Measurements from ENCODE around the gene EMP3. TPM values are rescaled to one million over a fixed set of nuclear protein-coding genes. Genes with fewer than 3 reads are reported as not detected.

EMP3 gene
- total and polyA plus RNA-seq, 2 of the 13 experiments (the other 11 are each of a cell fraction or from before 2014, with no cell fraction given): 2.2 to 7.8 TPM

- in situ Hi-C loops (cut with HindIII; ENCODE audit: extremely low pct_ligation_motif_present, low pct_unique_long_range_greater_than_20kb) (loop anchor here (5.0 to 10.0 kb wide), 2 partner anchors 74 to 266 kb away; partner anchors contain the start of genes GRIN2D and KDELR1), intact Hi-C loops (cut with micrococcal nuclease; ENCODE audit: unreplicated experiment) (loop anchor here (10.0 kb wide), 1 partner anchor 266 kb away; no protein-coding TSS in a partner anchor)
- Histone ChIP-seq H3K79me2 (ENCODE audit: insufficient read depth, low read length) (no peaks in the 10 kb centered on the region), H3K4me3 (replicated peaks in 1 of 3; ENCODE audit: insufficient read depth in 1 of 3, low read depth in 2 of 3, low read length in 3 of 3) (no peak overlapping the region), H3K9me3 (ENCODE audit: low read length) (no peaks in the 10 kb centered on the region), H3K9ac (ENCODE audit: insufficient read depth, low read depth, low read length) (no peak overlapping the region), H3K4me2 (ENCODE audit: low read depth, low read length) (no peak overlapping the region), H4K20me1 (ENCODE audit: insufficient read depth, low read length) (no peaks in the 10 kb centered on the region), H2AFZ (ENCODE audit: low read length) (no peak overlapping the region), H3K27me3 (ENCODE audit: control insufficient read depth in 1 of 2, insufficient read depth in 2 of 2, low read length in 2 of 2) (no peaks in the 10 kb centered on the region), H3K27ac (ENCODE audit: extremely low read length, insufficient read depth, low read length) (no peak overlapping the region), H3K4me1 (ENCODE audit: insufficient read depth, low read length) (peaks cover 42% of the 10 kb centered on the region), H3K36me3 (replicated peaks in 1 of 2; ENCODE audit: control insufficient read depth in 1 of 2, insufficient read depth in 2 of 2, low read length in 2 of 2) (no peaks in the 10 kb centered on the region)
- ChIA-PET POLR2A (interaction anchor here (1.0 kb wide), 1 partner anchor 14 kb away, joined by 4 read pairs; no protein-coding TSS in a partner anchor), CTCF (ENCODE audit: low intra/inter-chr PET ratio, low total read pairs) (no interaction called here)
- FAIRE-seq (no peak), DNase-seq (ENCODE audit: low spot score) (no peak), ATAC-seq (no peak)
- TF ChIP-seq NFE2L2 (IDR thresholded peaks at IDR 0.05; ENCODE audit: low read length) (no peak), MNT (IDR thresholded peaks at IDR 0.05) (no peak), SATB2 (CRISPR knock-in tag; IDR thresholded peaks at IDR 0.05) (no peak), DNMT1 (CRISPR knock-in tag; IDR thresholded peaks at IDR 0.05) (no peak), ZFX (CRISPR knock-in tag; IDR thresholded peaks at IDR 0.05; ENCODE audit: low read depth) (no peak), SAFB2 (CRISPR knock-in tag; IDR thresholded peaks at IDR 0.05; ENCODE audit: borderline replicate concordance, low read depth) (no peak), ATF2 (CRISPR knock-in tag; IDR thresholded peaks at IDR 0.05) (no peak), ZNF501 (CRISPR knock-in tag; IDR thresholded peaks at IDR 0.05) (no peak)
- TF ChIP-seq, protein P1, sequence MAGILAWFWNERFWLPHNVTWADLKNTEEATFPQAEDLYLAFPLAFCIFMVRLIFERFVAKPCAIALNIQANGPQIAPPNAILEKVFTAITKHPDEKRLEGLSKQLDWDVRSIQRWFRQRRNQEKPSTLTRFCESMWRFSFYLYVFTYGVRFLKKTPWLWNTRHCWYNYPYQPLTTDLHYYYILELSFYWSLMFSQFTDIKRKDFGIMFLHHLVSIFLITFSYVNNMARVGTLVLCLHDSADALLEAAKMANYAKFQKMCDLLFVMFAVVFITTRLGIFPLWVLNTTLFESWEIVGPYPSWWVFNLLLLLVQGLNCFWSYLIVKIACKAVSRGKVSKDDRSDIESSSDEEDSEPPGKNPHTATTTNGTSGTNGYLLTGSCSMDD (CRISPR knock-in tag; IDR thresholded peaks at IDR 0.05): no peak
- TF ChIP-seq, protein P2, sequence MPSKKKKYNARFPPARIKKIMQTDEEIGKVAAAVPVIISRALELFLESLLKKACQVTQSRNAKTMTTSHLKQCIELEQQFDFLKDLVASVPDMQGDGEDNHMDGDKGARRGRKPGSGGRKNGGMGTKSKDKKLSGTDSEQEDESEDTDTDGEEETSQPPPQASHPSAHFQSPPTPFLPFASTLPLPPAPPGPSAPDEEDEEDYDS (CRISPR knock-in tag; IDR thresholded peaks at IDR 0.05): no peak
- WGBS (ENCODE audit: low lambda C conversion rate): 69% methylated on average over 10 of the region's 21 CpGs
- BruUV-seq (replicated peaks): no TSS peak
Measured at GRCh38 chr19:48318286-48318987, 6.9 kb upstream of the EMP3 start.
